Measurements from ENCODE around the gene GPR4.
A peak's percentile ranks its signal among the peaks of the same experiment; 100 is the strongest.

The GPR4 gene

DNA sequence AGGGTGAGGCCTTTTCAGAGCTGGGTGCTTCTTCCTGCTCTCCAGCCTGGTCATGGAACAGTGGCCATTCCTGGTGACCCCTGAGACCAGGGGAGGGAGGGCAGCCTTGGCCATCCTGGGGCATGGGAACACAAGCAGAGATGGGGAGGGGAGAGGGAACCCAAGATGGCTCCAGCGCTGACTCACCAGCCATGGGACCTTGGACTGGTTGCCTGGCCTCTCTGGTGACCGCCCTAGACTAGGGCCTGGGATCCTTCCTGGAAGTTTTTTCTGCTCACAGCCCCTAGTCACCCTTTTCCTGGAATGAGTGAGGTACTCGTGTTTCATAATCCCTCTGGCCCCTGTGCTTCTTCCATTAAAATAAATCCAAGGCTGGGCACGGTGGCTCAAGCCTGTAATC lies 14.1 kb downstream of the GPR4 start:
- no peak for DNase-seq

DNA sequence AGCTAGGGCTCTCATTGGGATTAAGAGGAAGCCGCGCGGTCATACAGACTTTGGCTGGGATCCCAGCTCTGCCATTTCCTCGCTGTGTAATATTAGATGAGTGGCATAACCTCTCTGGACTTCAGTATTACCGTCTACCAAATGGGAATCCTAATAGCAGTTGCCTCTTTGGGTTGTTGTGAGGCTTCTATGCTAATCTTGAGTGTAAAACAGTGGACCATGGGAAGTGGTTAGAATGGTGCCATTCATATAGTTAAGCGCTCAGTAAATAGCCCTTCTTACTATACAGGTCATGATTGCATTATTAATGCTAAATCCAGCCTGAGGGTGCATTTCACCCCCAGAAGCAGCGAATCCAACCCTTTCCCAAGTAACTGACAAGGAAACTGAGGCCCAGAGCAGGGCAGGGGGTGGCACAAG lies 16.8 kb downstream of the GPR4 start:
- DNase-seq: no peak

DNA sequence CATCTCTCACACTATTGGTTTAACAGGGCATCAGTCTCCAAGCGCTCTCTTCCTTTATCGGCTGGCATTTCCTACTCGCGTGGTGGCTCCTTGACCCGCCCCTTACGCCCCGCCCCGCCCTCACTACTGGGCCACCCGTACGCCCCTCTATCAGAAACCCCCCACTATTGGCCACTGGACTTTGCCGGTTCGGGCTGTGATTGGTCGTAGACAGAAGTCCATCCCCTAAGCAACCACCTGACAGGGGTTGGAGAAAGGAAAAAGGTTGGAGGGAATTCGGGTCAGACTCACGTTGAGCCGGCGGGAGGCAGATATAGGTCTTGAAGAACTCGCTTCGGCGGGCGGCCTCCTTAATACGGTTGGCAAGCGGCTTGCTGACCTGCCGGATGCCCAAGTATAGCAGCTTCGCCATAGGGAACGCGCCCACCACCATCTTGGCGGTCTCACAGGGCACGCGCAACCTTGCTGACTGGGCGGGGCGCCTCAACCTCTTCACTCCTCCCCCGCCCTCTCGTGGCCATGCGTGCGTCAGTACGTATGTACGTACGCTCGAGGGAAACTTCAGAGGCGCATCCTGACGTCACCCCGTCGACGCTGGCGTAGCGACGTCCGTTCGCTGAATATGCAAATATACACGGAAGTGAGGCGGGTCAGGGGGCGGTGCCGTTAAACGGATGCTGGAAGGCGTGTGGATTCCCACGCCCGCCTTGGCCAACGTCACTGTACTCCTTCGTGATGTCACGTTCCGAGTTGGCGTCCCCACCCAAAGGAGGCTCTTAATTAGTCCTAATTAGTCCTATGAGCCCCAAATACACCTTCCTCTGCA lies 17.5 kb downstream of the GPR4 start, which contains the start of gene OPA3:
Gene OPA3 (minus strand): TSS at position 471 of the 826 bp plus-strand sequence. CDS start 38 bp downstream, at position 433.
- peak; percentile 99 for DNase-seq

DNA sequence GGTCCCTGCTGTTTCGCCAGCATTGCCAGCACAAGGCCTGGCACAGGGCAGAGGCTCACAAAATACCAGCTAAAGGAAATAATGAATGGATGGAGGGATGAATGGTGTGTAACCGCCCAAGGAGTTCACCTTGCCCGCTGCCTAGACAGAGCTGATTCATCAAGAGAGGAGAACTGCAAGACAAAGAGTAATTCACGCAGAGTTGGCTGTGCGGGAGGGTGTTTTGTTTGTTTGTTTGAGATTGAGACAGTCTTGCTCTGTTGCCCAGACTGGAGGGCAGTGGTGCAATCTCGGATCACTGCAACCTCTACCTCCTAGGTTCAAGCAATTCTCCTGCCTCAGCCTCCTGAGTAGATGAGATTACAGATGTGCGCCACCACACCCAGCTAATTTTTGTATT lies 20.4 kb downstream of the GPR4 start:
- no peak for DNase-seq

DNA sequence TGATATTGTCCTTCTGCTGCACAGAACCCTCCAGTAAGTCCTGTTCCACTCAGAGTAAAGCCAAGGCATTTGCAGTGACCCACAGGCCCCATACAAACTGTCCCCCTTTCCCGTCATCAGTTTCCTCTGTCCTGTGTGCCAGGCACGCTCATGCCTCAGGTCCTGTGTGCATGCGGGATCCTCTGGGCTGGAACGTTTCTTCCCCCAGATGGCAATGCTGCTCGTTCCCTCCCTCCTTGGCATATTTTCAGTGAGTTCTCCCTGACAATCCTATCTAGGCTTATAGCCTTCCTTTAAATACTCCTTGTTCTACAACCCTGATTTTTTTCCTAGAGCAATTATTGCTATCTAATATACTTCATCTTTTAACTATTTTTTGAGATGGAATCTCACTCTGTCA lies 23.2 kb downstream of the GPR4 start:
- no peak for DNase-seq

DNA sequence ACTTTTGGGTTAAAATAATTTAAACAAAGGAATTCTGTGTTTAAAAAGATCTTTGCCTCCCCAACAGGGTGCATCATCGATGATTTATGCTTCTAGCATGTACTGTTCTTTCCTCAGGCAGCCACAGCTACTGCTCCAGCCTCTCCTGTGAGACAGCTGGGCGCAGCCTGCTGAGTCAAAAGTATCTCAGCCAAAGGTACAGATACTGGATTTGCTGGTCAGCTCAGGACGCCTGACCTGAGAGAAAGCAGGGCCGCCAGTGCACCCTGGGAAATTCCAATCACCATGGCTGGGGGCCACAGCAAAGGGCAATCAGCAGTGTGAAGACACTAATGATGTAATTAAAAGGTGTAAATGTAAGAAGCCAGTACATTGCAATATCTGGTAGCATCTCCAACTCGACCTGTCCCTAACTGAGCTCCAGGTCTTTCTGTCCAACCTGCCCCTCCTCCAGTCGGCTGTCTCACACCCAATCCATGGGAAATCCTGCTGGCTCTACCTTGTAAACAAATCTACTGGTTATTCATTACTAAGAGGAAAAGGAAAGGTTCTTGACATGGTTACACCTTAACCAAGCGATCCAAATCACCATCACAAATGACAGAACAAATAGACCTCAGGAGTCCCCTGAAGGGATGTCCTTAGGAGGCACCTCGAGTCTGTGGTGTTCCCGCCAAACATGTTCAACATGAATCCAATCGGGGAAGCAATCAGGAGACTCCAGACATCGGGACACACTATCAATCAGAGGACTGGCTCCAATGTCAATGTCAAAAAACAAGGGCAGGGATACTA lies 24.7 kb downstream of the GPR4 start:
- peak; percentile 96 for DNase-seq

DNA sequence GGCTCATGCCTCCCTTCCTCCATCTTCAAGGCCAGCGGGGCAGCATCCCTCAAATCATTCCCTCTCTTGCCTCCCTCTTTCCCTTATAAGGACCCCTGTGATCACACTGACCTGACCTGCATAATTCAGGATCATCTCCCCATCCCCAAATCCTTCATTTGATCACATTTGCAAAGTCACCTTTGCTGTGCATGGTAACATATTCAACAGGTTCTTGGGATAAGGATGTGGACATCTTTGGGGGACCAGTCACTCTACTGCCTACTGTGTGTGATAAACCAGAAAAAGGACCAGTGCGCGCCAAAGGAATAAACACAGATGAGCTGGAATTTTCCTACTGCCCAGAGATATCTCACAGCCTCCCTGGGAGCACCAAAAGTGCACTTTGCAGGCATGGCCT lies 25.3 kb downstream of the GPR4 start:
- DNase-seq: peak; percentile 5

DNA sequence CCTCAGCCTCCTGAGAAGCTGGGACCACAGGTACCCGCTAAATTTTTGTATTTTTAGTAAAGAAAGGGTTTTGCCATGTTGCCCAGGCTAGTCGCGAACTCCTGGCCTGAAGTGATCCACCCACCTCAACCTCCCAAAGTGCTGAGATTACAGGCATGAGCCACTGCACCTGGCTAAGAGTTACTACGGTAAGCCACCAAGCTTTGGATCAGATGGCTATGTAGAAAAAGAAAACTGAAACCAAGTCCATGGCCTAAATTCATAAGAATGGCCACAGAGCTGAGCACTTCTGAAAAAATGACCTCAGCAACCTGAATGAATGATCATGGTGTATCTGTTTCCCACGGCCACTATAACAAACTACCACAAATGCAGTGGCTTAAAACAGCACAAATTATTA lies 26.8 kb downstream of the GPR4 start:
- no peak for DNase-seq

DNA sequence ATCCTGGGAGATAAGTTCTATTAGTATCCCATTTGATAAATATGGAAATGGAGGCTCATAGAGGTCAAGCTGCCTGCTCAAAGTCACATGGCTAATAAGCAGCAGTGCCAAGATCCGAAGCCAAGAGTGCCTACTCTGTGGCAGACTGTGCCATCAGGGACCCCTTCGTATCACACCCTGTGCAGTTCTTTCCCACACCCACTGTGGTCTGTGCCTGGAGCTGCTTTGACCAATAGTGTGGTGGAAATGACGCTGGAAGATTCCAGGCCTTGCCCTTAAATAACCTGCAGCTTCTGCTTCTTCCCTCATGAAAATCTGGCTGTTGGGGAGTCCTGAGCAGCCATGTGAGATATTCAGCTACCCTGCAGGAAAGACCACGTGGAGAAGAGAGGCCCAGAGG lies 27.5 kb downstream of the GPR4 start:
- no peak for DNase-seq

DNA sequence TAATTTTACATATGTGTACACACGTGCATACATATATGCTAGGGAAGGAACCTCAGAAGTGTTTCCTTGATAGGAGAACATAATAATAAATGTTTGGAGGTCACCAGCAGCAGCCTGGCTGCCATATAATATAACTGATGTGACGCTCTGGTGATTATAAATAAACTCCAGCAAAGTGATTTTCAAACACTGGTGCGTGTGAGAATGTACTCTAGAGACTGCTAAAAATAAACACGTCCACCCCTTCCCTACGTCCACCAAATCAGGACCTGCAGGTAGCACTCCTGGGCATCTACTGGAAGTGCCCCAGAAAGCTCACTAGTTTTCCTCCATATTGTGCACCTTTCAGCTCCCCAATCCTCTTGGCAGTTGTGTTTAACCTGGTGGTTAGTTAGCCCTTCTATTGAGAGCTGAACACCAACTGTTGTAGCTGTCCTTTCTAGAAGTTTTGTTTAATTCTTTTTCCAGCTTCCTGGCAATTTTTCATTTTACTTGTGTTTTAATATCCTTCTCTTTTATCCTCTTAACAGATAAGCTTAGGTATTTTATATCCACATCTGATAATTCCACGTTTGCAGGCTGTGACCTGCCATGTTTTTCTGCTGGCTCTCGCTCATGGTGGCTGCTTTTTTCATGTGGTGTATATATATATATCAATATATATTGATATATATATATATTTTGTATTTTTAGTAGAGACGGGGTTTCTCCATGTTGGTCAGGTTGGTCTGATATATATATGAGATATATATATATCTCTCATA lies 30.4 kb downstream of the GPR4 start:
- no peak for DNase-seq

DNA sequence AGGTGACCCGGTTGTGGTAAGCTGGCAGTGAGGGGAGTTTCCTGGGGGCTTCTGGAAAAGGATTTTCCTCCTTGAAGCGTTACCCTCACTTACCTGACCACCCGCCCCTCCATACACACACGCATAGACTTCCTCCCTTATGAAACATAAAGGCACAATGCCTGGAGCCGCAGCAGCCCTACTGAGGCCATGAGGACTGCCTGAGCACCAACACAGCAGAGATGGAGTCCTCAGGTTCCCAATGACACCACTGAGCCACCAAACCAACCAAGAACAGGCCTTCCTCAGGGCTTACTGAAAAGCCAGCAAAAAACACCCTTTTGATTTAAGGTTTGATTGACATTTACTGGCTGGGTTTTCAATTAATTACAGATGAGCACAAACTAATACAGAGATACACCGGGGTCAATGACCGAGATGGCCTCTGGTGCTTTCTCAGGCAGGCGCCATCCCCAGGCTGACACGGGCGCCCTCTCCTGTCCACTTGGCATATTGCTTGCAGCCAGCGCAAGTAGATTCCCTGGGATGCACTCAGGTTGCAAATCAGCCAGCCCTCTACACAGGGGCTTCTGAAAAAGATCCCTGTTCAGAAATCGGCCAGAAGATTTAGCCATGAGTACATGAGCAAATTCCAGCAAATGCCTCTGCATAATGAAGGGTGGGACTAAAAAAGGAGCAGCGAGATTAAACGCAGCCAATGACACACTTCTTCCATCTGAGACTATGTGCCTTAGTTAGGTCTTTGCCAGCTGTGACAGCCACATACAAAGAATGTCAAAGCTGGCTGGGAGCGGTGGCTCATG lies 32.2 kb downstream of the GPR4 start:
- peak; percentile 12 for DNase-seq

DNA sequence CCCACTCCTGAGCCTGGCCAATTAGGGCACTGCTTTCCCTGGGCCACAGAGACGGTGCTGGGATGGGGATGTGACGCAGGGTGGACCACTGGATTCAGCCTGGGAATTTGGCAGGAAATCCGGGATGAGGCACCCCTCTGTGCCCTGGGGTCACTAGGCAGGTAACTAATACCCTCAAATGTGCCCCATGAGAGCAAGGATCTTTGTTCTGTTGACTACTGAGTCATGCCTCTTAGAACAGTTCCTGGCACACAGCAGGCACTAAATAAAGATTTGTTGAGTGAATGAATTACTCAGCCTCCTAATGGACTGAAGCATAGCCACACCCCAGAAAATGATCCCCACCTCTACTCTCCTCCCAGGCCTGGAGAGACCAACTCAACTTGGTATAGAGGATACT lies 33.3 kb downstream of the GPR4 start:
- DNase-seq: peak; percentile 83

DNA sequence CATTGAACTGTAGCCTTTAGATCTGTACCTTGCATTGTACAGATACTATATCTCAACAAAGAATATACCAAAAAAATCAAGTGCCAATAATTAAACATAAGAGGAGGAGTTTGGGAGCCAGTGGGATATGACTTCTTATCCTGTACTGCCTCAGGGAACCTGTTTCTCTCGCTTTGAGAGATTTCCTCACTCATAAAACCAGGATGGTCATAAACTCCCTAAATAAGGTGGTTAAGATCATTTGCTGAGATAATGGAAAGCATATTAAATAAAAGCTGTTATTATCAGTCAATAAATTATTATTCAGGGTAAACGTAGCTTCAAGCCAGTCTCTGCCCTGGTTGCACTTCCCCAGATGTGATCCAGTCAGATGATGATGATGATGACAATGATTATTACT lies 34.4 kb downstream of the GPR4 start:
- no peak for DNase-seq

DNA sequence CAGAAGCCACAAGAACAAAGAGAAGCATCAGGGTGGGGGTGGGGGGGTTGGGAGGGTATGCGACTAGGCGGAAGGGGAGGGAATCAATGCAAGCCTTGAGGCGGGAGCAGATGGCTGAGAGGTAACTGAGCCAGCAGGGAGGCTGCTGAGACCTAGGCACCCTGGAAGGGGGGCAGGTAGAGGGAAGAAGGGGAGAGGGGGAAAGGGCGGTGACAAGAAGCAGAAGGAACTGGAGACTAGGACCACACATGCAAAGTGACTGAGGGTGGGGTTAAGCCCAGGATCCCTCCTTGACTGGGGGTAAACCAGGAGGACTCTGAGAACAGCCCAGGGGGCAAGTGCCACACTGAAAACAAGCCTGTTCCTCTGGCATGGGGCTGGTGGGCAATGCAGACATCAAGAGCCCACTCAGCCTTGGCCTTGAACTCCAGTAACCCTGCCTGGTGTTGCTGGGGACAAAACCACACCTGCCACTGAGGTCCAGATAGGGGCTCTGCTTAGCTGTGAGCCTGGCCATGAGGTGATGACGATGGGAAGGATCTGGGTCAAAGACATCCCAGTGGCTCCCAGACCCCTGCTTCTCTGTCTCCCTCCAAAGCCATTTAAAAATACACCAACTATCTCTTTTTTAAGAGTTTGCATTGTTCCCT lies 37.8 kb downstream of the GPR4 start:
- DNase-seq: no peak

DNA sequence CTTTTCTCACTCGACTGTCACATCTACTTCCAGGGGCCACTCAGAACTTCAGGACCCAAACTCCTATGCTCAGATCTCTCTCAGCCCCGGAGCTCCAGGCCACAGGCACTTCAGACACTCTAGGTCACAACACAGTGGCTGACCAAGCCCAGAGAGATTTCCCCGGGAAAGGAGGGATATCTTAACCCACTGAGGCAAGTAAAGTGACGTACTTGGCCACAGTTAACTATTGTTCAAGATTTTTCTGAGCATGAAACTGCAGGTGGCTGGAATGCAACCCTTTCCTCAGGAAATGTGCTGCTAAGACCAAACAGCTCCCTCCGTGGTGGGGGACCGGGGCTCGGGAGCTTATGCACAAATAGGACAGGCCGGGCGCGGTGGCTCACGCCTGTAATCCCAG lies 41.3 kb downstream of the GPR4 start:
- DNase-seq: no peak

DNA sequence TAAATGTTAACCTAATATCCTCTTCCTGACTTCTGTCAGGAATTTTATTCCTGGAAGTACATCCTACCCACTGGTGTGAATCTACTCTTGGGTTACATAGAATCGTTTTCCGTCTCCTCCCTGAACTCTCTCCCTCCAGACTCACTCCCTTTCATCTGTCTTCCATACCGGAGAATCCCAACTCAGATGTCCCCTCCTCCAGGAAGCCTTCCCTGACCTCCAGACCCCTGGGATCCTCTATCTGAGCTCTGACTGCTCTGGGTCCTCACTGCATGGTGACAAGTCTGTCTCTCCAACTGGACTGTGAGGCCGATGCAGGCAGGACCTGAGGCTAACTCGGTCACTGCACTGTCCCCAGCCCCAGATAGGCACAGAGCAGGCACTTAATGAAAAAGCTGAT lies 42.0 kb downstream of the GPR4 start:
- no peak for DNase-seq

DNA sequence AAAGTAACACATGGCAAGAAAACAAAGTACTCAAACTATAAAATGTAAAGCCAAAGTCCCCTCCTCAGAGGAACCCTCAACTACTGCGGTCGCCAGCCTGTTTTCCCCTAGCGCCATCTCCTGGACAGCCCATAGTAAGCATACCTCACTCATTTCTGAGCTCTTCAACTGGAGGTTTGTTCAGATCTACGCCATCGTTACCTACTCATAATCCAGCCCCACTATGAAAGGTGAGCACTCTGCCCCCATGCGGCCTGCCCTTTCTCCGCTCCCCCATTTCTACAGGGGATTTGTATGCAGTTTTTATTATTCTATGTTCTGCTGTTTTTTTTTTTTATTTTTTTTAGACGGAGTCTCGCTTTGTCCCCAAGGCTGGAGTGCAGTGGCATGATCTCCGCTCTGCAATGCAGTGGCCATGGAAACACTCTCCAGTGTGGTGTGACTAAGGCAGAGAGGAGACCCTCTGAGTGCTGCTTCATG lies 43.6 kb downstream of the GPR4 start:
- peak; percentile 27 for DNase-seq

DNA sequence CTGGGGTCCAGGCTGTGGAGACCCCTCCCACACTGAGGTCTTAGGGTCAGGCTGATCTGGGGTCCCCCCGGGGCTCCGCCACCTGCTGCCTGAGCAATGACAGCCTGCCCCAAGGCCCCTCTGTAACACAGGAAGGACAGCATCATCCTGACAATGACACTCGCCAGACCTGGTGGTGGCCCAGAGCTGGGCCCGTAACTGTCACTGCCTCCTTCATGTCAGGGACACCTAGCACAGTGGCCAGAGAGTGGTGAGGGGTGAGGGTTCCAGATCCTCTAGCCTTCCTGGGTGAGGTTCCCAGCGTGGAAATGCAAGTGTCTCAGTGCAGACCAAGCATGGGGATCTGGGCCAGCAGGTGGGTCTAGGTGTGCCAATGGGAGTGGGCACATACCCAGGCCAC lies 45.2 kb downstream of the GPR4 start:
- no peak for DNase-seq

DNA sequence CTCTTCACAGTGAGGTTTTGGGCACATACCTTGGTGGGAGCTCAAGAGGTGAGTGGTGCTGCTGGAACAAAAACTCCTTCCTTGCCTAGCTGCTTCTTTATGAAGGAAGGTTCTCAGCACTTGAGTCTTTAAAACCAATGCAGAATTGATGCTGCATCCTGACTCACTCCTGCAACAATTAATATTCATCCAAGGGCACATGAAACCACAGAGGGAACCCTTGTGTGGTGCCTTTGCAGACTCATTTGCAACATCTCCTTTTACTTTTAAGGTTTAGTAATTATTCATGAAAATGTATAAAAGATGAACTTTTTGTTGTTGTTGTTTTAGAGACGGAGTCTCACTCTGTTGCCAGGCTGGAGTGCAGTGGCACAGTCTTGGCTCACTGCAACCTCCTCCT lies 47.5 kb downstream of the GPR4 start:
- no peak for DNase-seq

DNA sequence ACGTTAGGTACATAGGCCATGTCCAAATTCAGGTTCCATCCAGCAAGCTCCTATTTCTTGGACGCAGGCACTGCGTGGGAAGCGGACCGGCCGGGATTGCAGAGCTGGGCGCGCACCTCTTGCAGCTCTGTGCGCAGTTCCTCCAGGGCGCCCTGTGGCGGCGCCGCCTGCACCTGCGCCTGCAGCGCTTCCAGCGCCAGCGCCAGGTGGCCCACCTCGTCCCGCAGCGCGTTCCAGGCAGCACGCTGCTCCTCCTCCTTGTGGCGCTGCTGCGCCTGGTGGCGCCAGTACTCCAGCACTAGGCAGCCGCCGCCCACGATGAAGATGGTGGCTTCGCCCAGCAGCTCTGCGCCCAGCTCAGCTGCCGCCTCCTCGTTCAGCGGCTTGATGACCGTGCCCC lies 48.5 kb downstream of the GPR4 start:
- DNase-seq: no peak

DNA sequence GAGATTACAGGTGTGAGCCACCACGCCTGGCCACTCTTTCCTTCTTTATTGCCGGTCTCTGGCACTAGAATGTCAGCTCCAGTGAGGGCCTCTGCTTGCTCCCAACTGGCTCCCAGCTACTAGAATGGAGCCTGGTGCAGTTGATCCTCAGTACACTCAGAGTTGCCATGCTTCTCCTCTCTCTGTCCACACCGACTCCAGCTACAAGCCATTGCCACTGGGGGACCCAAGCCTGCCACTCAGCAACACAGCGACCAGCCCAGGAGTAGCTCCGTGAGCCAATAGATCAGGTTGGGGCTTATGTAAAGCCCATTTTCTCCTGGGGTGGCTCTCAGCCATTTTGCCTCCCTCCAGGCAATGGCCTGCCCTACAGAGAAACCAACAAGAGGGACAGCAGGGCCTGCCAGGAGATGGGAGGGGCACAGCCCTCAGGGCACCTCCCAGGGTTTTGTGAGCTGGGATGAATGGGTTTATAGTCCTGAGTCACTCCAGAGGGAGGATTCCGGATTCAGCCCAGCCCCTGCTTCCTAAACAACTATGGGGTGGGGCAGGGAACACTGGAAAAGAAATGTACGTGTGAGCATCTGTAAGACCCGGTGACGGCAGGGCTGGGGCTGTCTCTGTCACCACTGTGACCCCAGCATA lies 53.9 kb downstream of the GPR4 start:
- peak; percentile 20 for DNase-seq

Data from HCEC 1CT (cell line).